SHP77 treated with DMSO at 0.1 percent for 48 hours (cell line): ENCODE results near the gene ANXA3.
"Not testable (repeated sequence)": the region's sequence is repeated elsewhere in the genome, so short reads cannot be mapped to it uniquely, and the experiment has no call there.

Source experiments
- DNase-seq: peaks from one replicate; lab custom pipeline; 2025; lab: John Stamatoyannopoulos, UW

Gene ANXA3

DNA sequence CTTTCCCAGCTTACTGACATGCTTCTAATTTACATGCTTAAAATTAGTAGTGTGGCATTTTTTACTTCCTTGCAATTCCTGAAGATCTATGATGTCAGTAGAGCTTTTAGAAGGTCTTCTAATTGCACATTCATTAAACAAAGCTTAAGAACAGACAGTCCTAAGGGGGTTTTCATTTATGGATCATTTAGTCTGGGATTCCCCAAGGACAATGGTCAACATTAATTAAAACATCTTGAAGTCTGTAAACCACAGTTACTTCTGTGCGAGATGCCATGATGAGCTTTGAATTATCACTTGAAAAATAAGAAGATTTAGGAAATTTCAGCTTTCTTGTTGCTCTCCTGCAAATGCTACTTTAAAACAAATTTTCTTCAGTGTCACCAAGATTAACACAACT, 20.2 kb downstream of the ANXA3 start:
- no peak for DNase-seq

DNA sequence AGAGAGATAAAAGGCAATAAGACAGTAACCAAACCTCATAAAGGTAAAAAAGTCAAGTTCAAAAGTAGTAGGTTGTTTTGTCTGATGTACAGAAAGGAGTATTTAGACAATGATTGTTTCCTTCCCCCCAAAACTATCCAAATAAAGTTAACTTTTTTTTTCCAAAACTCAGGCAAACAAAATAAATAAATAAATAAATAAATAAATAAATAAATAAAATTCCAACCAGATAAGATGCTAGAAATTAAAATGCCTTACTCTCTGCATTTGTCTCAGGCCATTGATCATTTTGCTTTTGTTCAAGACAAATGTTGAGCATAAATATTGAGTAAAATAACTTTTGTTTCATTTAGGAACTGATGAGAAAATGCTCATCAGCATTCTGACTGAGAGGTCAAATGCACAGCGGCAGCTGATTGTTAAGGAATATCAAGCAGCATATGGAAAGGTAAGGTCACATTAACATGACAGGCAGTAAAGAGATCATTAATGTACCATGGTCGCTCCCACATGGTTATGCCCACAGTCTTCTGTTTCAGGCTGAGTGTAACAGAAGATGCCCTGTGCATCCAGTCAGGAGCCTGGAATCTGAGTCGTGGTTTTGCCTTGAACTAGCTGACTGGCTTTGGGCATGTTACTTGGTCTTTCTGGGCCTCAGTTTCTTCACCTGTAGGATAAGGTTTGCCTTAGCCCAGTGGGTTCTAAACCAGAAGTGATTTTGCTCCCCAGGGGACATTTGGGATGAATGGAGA, 27.3 kb downstream of the ANXA3 start:
- DNase-seq = no peak

GRCh38 chr4:78581618-78582017, 30.0 kb downstream of the ANXA3 start:
- DNase-seq = no peak

DNA sequence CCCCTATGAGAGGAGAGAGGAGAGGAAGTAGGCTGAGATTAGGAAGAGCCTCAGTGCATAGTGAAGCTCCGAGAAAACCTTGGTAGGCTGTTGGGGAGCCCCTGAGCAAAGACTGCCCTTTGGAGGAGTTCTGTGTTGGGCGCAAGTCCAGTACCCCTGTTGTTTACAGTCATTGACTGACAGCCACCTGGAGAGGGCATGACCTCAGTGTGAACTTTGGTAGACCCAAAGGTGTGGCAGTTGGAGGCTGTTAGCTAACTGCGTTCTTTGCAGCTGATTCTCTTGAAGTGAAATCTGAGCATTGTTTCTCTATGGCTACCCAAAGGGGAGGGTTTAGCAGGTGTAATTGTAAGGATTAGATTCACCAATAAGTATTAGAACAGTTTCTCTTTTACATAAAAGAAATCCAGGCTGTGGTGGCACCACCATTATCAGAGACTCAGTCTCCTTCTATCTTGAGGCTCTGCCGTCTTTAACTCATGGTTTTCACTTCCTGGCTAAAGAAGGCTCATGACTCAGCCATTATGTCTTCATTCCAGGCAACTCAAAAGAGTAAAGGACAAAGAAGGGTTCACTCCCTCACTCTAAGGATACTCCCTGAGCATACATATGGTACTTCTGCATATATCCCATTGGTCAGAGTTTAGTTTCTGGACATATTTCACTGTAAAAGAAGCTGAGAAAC, 33.4 kb downstream of the ANXA3 start:
- DNase-seq = no peak

DNA sequence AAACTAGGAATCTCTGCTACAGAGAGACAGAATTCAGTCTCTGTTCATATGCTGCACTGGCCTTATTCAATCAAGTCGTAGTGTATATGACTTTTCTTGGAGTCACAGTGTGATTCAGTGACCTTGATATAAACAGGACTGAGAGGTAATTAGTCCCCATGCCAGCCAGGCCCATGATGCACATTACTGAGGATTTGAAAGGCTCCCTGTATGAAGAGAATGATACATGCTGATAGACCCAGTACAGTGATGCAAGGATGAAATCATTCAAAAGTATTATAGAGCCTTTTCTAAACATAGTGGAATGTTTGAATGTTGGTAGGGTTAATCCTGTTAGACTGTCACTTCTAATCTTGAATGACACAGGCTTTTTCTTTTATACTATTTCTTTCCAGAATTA, 34.1 kb downstream of the ANXA3 start:
- DNase-seq = no peak

- no peak for DNase-seq
Observed at GRCh38 chr4:78588894-78589545, 37.5 kb downstream of the ANXA3 start.

- no peak for DNase-seq
Observed at GRCh38 chr4:78591404-78591803, 39.8 kb downstream of the ANXA3 start.

DNA sequence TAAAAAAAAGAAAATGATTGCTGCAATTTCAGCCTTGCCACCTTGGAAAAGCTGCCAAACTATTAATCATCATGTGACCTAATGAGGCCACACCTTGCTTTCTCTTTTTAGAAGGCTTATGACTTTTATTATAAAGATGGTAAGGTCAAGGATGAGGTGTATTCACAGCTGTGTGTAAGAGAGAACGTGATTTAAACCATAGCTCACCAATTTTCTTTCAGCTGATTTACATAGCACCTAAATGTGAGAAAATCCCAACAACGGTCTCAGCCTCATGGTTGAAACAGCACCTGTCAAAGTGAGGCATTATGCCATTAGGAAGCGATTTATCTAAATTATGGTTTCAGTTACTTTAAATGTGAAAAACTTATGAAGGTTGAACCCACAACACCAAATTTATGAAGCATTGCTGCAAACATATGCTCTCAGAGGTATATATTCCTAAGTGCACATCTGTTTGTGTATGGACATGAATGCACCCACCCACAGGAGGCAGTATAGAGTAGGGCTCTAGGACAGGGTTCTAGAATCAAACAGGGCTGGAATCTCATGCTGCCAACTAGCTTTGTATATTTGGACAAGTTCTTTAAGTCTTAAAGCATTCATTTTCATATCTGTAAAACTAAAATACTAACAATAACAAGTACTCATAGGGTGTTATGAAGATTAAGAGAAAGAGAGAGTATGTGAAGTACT, 40.7 kb downstream of the ANXA3 start:
- DNase-seq = no peak

- no peak for DNase-seq
Observed at GRCh38 chr4:78596111-78596742, 44.7 kb downstream of the ANXA3 start.

DNA sequence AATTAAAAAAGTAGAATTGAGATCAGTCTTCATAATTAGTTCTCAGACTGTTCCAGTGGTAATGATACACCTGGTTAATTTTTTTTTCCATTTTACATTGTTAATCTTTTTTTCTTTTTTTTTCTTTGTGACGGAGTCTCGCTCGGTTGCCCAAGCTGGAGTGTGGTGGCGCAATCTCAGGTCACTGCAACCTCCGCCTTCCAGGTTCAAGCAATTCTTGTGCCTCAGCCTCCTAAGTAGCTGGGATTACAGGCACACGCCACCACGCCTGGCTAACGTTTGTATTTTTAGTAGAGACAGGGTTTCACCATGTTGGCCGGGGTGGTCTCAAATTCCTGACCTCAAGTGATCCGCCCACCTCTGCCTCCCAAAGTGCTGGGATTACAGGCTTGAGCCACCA, 46.9 kb downstream of the ANXA3 start:
- not testable (repeated sequence) for DNase-seq

GRCh38 chr4:78599147-78599546, 47.6 kb downstream of the ANXA3 start:
- no peak for DNase-seq

DNA sequence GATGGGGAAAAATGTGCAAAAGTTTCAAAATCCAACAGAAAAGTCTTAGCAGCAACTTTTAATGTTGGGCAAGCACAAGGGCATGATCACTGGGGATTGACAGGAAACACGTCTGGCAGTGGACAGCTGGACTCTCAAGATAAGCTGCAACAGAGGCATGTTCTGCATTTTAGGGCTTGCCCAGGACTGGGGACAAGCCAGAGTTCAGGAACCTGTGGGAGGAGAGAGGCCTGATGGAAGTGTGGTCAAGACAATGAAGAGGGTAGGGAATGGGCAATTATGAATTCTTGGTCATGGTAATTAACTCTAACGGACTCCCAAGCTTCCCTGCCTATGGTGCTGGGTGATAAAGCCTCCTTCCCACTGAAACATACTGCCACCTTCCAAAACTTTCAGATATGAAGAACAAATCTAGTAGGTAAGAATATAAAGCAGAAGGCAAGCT, 48.4 kb downstream of the ANXA3 start:
- no peak for DNase-seq

- no peak for DNase-seq
Observed at GRCh38 chr4:78601013-78601412, 49.4 kb downstream of the ANXA3 start.

- no peak for DNase-seq
Observed at GRCh38 chr4:78602334-78602733, 50.8 kb downstream of the ANXA3 start.

DNA sequence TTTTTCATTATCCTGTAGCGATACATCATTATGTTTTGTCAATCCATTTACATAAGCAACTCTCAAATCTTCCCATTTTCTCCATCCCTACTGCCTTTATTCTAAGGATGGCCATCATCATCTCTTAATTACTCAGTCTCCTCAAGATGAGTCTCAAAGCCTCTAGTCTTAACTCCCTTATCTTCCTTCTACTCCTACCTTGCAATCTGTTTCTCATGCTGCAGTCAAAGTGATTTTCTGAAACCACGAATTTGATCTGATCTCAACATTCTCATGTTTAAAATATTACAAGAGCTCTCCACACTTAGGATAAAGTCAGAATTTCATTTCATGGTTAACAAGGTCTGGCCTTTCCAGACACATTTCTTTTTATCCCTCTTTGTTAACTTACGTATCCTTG, 51.8 kb downstream of the ANXA3 start:
- no peak for DNase-seq

GRCh38 chr4:78604988-78605387, 53.4 kb downstream of the ANXA3 start:
- DNase-seq = no peak

DNA sequence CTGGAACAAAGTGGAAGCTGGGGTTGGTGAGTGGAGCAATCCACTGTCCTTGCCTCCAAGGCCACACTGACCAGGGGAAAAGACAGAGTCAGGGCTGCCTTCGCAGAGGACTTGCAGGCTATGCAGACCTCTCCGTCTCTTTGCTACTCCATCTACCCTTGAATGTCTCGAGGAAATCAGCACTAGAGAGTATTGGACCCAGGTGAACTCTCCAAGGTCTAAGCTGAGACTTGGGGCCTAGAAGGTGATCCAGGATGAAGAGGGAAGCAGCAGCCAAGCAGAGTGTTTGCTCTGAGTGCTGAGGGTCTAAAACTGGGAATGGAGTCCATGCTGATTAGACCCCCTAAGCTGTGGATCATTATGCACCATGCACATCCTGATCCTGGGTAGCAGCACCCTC, 54.5 kb downstream of the ANXA3 start:
- DNase-seq = no peak

GRCh38 chr4:78606530-78607095, 55.0 kb downstream of the ANXA3 start:
- no peak for DNase-seq

DNA sequence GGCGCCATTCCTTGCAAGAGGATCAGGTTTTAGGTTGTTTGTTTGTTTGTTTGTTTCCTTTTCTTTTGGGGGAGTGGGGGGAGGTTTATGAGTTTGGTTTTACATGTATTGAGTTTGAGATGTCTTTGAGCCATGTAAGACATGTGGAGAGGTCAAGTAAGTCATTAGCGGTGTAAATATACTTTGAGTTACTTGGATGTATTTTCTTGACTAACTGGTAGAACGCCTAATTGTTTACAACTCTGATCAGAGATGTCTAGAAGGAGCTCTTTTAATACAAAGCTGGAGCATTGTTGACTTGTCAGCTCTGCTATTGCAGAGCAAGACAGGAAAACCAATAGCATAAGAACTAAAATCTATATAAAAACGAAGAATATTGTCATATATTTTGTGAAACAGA, 57.1 kb downstream of the ANXA3 start:
- no peak for DNase-seq

DNA sequence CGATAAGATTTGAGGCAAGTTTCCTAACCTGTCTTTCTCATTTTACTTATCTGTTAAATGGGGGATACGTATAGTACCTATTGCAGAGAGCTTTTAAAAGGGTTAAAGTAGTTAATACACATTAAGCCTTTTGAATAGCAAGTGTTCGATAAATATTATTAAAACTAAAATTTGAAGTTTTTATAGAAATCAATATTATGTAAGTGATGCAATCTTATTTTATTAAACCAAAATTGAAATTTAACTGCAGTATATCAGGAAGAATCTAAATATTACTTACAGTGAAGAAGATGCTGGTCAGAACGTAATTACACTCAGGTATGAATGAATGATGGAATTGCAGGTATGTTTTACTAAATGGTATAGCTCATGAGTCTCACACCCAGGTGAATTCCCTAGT, 58.0 kb downstream of the ANXA3 start:
- DNase-seq = no peak

DNA sequence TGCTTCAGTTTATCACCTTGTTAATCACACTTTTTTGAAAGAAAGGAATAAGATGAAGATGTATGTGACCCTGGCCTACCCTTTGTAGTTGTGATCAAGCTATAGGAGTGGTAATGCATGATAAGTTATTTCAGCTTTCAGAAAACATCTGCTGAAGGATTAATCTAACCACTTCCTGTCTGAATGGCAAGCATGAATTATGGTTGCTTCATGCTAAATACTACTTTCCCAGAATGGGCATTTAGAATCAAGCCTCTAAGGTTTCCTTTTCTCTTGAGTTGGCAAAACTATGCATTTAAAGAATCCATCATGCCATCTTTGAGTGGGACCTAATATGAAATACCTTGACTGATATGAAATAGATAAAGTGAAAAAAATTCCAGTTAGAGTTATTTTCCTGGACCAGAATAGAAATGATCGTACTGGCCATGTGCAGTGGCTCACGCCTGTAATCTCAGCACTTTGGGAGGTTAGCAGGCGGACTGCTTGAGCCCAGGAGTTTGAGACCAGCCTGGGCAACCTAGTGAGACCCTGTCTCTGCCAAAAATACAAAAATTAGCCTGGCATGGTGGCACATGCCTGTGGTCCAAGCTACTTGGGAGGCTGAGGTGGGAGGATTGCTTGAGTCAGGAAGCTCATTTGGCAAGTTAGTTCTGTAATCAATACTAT, 59.1 kb downstream of the ANXA3 start:
- DNase-seq = no peak
